ENCODE results near the gene MTX1. TPM values are rescaled to one million over a fixed set of nuclear protein-coding genes. Genes with fewer than 3 reads are reported as not detected.
A peak's percentile ranks its signal among the peaks of the same experiment; 100 is the strongest.

MTX1 gene
- total and polyA plus RNA-seq, 9 of the 15 experiments (the other 6 are each of a cell fraction or from before 2014, with no cell fraction given): 29.1 to 98.4 (median 66.9) TPM

DNA sequence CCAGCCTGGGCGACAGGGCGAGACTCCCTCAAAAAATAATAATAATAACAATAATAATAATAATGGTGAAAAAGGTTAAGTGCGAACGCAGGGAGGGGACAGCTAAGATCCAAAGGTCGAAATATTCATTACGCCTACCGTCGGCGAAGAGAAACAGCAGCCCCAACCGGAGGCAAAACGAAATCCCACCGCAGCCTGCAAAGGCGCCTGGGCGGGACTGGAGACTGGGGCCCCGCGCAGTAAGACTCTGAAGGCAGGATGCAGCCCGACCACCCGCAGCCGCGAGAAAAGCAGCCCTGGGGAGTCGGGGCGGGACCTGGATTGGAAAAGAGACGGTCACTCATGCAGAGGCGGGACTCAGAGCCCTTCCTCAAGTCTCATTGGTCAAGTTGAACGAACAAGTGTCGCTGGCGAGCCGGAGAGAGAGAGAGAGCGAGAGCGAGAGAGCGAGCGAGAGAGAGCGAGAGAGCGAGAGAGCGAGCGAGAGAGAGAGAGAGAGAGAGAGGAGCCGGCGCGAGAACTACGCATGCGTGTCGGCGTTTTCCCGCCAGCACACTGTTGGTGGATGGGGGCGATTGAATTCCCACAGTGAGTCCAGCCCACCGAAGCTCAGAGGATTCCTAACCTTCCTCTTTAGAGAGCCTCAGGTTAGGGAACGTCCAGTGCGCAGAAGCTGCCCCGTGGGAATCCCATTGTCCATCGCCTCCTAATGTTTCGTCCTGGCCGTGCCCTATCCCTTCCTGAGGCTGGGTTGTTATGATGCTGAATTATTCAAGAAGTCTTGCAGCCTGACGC, 36.1 kb downstream of the MTX1 start (continued):
- TF ChIP-seq, protein P1, sequence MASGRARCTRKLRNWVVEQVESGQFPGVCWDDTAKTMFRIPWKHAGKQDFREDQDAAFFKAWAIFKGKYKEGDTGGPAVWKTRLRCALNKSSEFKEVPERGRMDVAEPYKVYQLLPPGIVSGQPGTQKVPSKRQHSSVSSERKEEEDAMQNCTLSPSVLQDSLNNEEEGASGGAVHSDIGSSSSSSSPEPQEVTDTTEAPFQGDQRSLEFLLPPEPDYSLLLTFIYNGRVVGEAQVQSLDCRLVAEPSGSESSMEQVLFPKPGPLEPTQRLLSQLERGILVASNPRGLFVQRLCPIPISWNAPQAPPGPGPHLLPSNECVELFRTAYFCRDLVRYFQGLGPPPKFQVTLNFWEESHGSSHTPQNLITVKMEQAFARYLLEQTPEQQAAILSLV (tag; IDR thresholded peaks at IDR 0.05): peak; percentile 85
- TF ChIP-seq STAT5A (IDR thresholded peaks at IDR 0.05; ENCODE audit: borderline replicate concordance, low read length) (peak; percentile 71; the same call in 1 of the 2 replicates), KAT7 (CRISPR knock-in tag; IDR thresholded peaks at IDR 0.05; ENCODE audit: borderline replicate concordance) (peak; percentile 79), SIRT6 (IDR thresholded peaks at IDR 0.05; ENCODE audit: low read depth, low read length) (no peak), TARDBP (IDR thresholded peaks at IDR 0.05) (peak; percentile 95), ZNF707 (CRISPR knock-in tag; conservative IDR thresholded peaks at IDR 0.05) (peak; percentile 57; the same call in 1 of the 2 replicates), EWSR1 (IDR thresholded peaks at IDR 0.05; ENCODE audit: borderline replicate concordance, low read depth, partially characterized antibody) (no peak), MTA1 (IDR thresholded peaks at IDR 0.05; ENCODE audit: borderline replicate concordance) (peak; percentile 97), PCBP1 (IDR thresholded peaks at IDR 0.05; ENCODE audit: low read depth, low read length, poor library complexity, severe bottlenecking) (peak; percentile 100), CCAR2 (IDR thresholded peaks at IDR 0.05; ENCODE audit: low read depth, low read length) (peak; percentile 99), ZNF224 (CRISPR knock-in tag; IDR thresholded peaks at IDR 0.05) (peak; percentile 87; the same call in 1 of the 2 replicates), ZBTB11 (CRISPR knock-in tag; IDR thresholded peaks at IDR 0.05) (peak in 1 of 3 experiments; percentile 62; a peak in 2 of 6 replicates), FOSL1 (tag; conservative IDR thresholded peaks at IDR 0.05) (peak; percentile 76), SRSF7 (optimal IDR thresholded peaks at IDR 0.05; ENCODE audit: low read depth, low read length) (no peak), ZNF644 (tag; IDR thresholded peaks at IDR 0.05; ENCODE audit: low read depth) (no peak), DEAF1 (CRISPR knock-in tag; IDR thresholded peaks at IDR 0.05) (peak; percentile 39; the same call in 1 of the 2 replicates)
- TF ChIP-seq, protein P2, sequence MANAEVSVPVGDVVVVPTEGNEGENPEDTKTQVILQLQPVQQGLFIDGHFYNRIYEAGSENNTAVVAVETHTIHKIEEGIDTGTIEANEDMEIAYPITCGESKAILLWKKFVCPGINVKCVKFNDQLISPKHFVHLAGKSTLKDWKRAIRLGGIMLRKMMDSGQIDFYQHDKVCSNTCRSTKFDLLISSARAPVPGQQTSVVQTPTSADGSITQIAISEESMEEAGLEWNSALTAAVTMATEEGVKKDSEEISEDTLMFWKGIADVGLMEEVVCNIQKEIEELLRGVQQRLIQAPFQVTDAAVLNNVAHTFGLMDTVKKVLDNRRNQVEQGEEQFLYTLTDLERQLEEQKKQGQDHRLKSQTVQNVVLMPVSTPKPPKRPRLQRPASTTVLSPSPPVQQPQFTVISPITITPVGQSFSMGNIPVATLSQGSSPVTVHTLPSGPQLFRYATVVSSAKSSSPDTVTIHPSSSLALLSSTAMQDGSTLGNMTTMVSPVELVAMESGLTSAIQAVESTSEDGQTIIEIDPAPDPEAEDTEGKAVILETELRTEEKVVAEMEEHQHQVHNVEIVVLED (CRISPR knock-in tag; IDR thresholded peaks at IDR 0.05): peak; percentile 89

All from K562 (cell line).